HepG2 (cell line): ENCODE results near the gene LYRM1. TPM values are rescaled to one million over a fixed set of nuclear protein-coding genes. Genes with fewer than 3 reads are reported as not detected.
A peak's percentile ranks its signal among the peaks of the same experiment; 100 is the strongest.

Experiments
- EED ChIP-seq: sonication (generic); formaldehyde crosslinking; IDR thresholded peaks from 2 replicates; pipeline ENCODE4 v1.5.0; 2020; ENCODE audit warnings: mild to moderate bottlenecking, missing genetic modification reagents
- IRX3 ChIP-seq: sonication (generic); formaldehyde crosslinking; IDR thresholded peaks from 2 replicates; pipeline ENCODE4 v1.8.1; 2023; ENCODE audit warnings: mild to moderate bottlenecking, low read depth, missing genetic modification reagents, borderline replicate concordance
- KAT2B ChIP-seq: fragments of 150-350 bp; IDR thresholded peaks from 2 replicates; pipeline ENCODE4 v1.6.1; 2014; ENCODE audit warnings: low read depth, low read length, borderline replicate concordance
- KDM6A ChIP-seq: IDR thresholded peaks from 2 replicates; pipeline ENCODE4 v1.6.1; 2016; ENCODE audit warnings: low read depth
- RARG ChIP-seq: sonication (generic); formaldehyde crosslinking; IDR thresholded peaks from 2 replicates; pipeline ENCODE4 v1.4.0; 2020; ENCODE audit warnings: low read depth, mild to moderate bottlenecking, missing genetic modification reagents
- RBAK ChIP-seq: sonication (generic); formaldehyde crosslinking; IDR thresholded peaks from 2 replicates; pipeline ENCODE4 v1.5.1; 2020; ENCODE audit warnings: mild to moderate bottlenecking, missing genetic modification reagents
- REL ChIP-seq: sonication (generic); formaldehyde crosslinking; conservative IDR thresholded peaks from 2 replicates; pipeline ENCODE4 v1.8.0; 2022; ENCODE audit warnings: mild to moderate bottlenecking, missing genetic modification reagents, moderate library complexity
- TRIM24 ChIP-seq: sonication (generic); formaldehyde crosslinking; IDR thresholded peaks from 2 replicates; pipeline ENCODE4 v1.8.0; 2022; ENCODE audit warnings: mild to moderate bottlenecking, missing genetic modification reagents
- ZBTB42 ChIP-seq: sonication (generic); formaldehyde crosslinking; IDR thresholded peaks from 2 replicates; pipeline ENCODE4 v1.5.0; 2020; ENCODE audit warnings: mild to moderate bottlenecking, missing genetic modification reagents
- ZMYM2 ChIP-seq: sonication (generic); formaldehyde crosslinking; IDR thresholded peaks from 2 replicates; pipeline ENCODE4 v1.8.0; 2022; ENCODE audit warnings: mild to moderate bottlenecking, missing genetic modification reagents
- ZNF10 ChIP-seq: sonication (generic); formaldehyde crosslinking; IDR thresholded peaks from 2 replicates; pipeline ENCODE4 v1.4.0; 2020; ENCODE audit warnings: mild to moderate bottlenecking, low read depth, missing genetic modification reagents, borderline replicate concordance
- ZNF253 ChIP-seq: sonication (generic); formaldehyde crosslinking; IDR thresholded peaks from 2 replicates; pipeline ENCODE4 v1.8.0; 2022; ENCODE audit warnings: mild to moderate bottlenecking, missing genetic modification reagents, borderline replicate concordance
- ZNF292 ChIP-seq: sonication (generic); formaldehyde crosslinking; IDR thresholded peaks from 2 replicates; pipeline ENCODE4 v1.8.1; 2022; ENCODE audit warnings: mild to moderate bottlenecking, low read depth, missing genetic modification reagents, borderline replicate concordance
- ZNF446 ChIP-seq: sonication (generic); formaldehyde crosslinking; IDR thresholded peaks from 2 replicates; pipeline ENCODE4 v1.5.0; 2020; ENCODE audit warnings: mild to moderate bottlenecking, missing genetic modification reagents
- ZNF7 ChIP-seq: IDR thresholded peaks from 2 replicates; pipeline ENCODE4 v1.6.1; 2016; ENCODE audit warnings: missing biosample characterization, missing genetic modification reagents
- ZNF782 ChIP-seq: sonication (generic); formaldehyde crosslinking; IDR thresholded peaks from 2 replicates; pipeline ENCODE4 v1.4.0; 2020; ENCODE audit warnings: missing genetic modification reagents, mild to moderate bottlenecking, borderline replicate concordance
- ZNF891 ChIP-seq: sonication (generic); formaldehyde crosslinking; IDR thresholded peaks from 2 replicates; pipeline ENCODE4 v1.5.0; 2020; ENCODE audit warnings: mild to moderate bottlenecking, missing genetic modification reagents
- polyA plus RNA-seq, 8 experiments: library from polyadenylated mRNA; depleted of rRNA in 3 of 8; stranded (reverse) in 7 of 8; unstranded in 1 of 8; fragments of >200 nt; fragmentation: Illumina TruSeq in 4 of 8; extraction: Trizol in 4 of 8; gene quantifications; 2 replicates each; pipeline versions ENCODE4 v1.2.1 to v1.2.3, GENCODE V29; 2011 to 2016; ENCODE audit warnings: low read depth in 4 of 8, missing spikeins in 1 of 8, mixed read lengths in 1 of 8; ENCODE audit not compliant: insufficient read depth in 1 of 8
- total RNA-seq, 5 experiments: library from RNA; depleted of rRNA; stranded (reverse); fragments of >200 nt; fragmentation: Illumina TruSeq; extraction: Trizol; gene quantifications; 2 replicates each; pipeline ENCODE4 v1.2.3, GENCODE V29; 2016; ENCODE audit warnings: low read depth in 1 of 5
- TF ChIP-seq, protein P1 (sequence below): IDR thresholded peaks from 2 replicates; pipeline ENCODE4 v1.6.1; 2012; ENCODE audit warnings: low read depth, low read length, improper control_type of control experiment
- TF ChIP-seq, protein P2 (sequence below): sonication (generic); formaldehyde crosslinking; IDR thresholded peaks from 2 replicates; pipeline ENCODE4 v1.4.0; 2020; ENCODE audit warnings: missing genetic modification reagents, borderline replicate concordance
- TF ChIP-seq, protein P3 (sequence below): IDR thresholded peaks from 2 replicates; pipeline ENCODE4 v1.6.1; 2016; ENCODE audit warnings: control low read depth
- TF ChIP-seq, protein P4 (sequence below): sonication (generic); formaldehyde crosslinking; IDR thresholded peaks from 2 replicates; pipeline ENCODE4 v1.9.0; 2022; ENCODE audit warnings: missing genetic modification reagents, mild to moderate bottlenecking, borderline replicate concordance

Gene LYRM1
- total and polyA plus RNA-seq, 2 of the 13 experiments (the other 11 are each of a cell fraction or from before 2014, with no cell fraction given), result 59.2 to 82.6 TPM

DNA sequence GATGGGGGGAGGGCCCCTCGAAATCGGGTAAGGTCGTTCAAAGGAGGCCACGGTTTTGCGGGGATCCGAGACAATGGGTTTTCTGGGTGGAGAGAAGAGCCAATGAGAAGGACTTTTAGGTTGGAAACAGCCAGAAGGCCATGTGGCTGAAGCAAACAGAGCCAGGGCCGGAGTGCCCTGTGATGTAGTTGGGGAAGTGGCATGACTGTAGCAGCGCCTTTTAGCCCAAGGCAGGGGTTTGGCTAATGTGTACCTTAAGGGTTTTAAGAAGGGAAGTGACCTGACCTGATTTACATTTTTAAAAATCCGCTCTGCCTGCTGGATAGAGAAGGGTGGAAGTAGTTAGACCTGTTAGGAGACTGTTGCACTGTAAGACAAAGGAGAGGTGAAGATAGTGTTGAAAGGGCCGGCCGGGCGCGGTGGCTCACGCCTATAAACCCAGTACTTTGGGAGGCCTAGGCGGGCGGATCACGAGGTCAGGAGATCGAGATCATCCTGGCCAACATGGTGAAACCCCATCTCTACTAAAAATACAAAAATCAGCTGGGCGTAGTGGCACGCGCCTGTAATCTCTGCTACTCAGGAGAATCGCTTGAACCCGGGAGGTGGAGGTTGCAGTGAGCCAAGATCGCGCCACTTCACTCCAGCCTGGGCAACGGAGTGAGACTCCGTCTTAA is 1.0 kb downstream of the LYRM1 start (continued):
- TF ChIP-seq, protein P1, sequence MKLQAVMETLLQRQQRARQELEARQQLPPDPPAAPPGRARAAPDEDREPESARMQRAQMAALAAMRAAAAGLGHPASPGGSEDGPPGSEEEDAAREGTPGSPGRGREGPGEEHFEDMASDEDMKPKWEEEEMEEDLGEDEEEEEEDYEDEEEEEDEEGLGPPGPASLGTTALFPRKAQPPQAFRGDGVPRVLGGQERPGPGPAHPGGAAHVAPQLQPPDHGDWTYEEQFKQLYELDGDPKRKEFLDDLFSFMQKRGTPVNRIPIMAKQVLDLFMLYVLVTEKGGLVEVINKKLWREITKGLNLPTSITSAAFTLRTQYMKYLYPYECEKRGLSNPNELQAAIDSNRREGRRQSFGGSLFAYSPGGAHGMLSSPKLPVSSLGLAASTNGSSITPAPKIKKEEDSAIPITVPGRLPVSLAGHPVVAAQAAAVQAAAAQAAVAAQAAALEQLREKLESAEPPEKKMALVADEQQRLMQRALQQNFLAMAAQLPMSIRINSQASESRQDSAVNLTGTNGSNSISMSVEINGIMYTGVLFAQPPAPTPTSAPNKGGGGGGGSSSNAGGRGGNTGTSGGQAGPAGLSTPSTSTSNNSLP, result no peak
- no peak for TF ChIP-seq ZNF782 (CRISPR knock-in tag)
- TF ChIP-seq KDM6A (CRISPR knock-in tag), result no peak
- no peak for TF ChIP-seq REL (CRISPR knock-in tag)
- TF ChIP-seq, protein P2, sequence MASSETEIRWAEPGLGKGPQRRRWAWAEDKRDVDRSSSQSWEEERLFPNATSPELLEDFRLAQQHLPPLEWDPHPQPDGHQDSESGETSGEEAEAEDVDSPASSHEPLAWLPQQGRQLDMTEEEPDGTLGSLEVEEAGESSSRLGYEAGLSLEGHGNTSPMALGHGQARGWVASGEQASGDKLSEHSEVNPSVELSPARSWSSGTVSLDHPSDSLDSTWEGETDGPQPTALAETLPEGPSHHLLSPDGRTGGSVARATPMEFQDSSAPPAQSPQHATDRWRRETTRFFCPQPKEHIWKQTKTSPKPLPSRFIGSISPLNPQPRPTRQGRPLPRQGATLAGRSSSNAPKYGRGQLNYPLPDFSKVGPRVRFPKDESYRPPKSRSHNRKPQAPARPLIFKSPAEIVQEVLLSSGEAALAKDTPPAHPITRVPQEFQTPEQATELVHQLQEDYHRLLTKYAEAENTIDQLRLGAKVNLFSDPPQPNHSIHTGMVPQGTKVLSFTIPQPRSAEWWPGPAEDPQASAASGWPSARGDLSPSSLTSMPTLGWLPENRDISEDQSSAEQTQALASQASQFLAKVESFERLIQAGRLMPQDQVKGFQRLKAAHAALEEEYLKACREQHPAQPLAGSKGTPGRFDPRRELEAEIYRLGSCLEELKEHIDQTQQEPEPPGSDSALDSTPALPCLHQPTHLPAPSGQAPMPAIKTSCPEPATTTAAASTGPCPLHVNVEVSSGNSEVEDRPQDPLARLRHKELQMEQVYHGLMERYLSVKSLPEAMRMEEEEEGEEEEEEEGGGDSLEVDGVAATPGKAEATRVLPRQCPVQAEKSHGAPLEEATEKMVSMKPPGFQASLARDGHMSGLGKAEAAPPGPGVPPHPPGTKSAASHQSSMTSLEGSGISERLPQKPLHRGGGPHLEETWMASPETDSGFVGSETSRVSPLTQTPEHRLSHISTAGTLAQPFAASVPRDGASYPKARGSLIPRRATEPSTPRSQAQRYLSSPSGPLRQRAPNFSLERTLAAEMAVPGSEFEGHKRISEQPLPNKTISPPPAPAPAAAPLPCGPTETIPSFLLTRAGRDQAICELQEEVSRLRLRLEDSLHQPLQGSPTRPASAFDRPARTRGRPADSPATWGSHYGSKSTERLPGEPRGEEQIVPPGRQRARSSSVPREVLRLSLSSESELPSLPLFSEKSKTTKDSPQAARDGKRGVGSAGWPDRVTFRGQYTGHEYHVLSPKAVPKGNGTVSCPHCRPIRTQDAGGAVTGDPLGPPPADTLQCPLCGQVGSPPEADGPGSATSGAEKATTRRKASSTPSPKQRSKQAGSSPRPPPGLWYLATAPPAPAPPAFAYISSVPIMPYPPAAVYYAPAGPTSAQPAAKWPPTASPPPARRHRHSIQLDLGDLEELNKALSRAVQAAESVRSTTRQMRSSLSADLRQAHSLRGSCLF (CRISPR knock-in tag), result no peak
- TF ChIP-seq EED, result no peak
- TF ChIP-seq ZNF253 (CRISPR knock-in tag), result 0 out of 2 replicates have a peak, but pooled peaks have one; percentile 29
- no peak for TF ChIP-seq ZBTB42 (CRISPR knock-in tag)
- TF ChIP-seq, protein P3, sequence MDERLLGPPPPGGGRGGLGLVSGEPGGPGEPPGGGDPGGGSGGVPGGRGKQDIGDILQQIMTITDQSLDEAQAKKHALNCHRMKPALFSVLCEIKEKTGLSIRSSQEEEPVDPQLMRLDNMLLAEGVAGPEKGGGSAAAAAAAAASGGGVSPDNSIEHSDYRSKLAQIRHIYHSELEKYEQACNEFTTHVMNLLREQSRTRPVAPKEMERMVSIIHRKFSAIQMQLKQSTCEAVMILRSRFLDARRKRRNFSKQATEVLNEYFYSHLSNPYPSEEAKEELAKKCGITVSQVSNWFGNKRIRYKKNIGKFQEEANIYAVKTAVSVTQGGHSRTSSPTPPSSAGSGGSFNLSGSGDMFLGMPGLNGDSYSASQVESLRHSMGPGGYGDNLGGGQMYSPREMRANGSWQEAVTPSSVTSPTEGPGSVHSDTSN, result no peak
- peak; percentile 44; the same call in 1 of the 2 replicates for TF ChIP-seq ZNF7 (CRISPR knock-in tag)
- TF ChIP-seq, protein P4, sequence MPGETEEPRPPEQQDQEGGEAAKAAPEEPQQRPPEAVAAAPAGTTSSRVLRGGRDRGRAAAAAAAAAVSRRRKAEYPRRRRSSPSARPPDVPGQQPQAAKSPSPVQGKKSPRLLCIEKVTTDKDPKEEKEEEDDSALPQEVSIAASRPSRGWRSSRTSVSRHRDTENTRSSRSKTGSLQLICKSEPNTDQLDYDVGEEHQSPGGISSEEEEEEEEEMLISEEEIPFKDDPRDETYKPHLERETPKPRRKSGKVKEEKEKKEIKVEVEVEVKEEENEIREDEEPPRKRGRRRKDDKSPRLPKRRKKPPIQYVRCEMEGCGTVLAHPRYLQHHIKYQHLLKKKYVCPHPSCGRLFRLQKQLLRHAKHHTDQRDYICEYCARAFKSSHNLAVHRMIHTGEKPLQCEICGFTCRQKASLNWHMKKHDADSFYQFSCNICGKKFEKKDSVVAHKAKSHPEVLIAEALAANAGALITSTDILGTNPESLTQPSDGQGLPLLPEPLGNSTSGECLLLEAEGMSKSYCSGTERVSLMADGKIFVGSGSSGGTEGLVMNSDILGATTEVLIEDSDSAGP, result no peak
- 0 out of 2 replicates have a peak, but pooled peaks have one; percentile 21 for TF ChIP-seq ZNF891
- no peak for TF ChIP-seq ZMYM2 (CRISPR knock-in tag)
- no peak for TF ChIP-seq IRX3 (CRISPR knock-in tag)
- no peak for TF ChIP-seq RARG (CRISPR knock-in tag)
- TF ChIP-seq RBAK, result no peak
- no peak for TF ChIP-seq ZNF446
- TF ChIP-seq TRIM24, result no peak
- TF ChIP-seq ZNF292 (CRISPR knock-in tag), result no peak
- no peak for TF ChIP-seq KAT2B
- TF ChIP-seq ZNF10 (CRISPR knock-in tag), result no peak
